Suppressor macrophage treated with lipopolysaccharide for 1 hour (primary cell): ENCODE measurements around the gene CYP2U1.

Source experiments
- DNase-seq, 3 donors: peaks; one replicate each; pipeline ENCODE4 v3.0.0-alpha.2; 2020 to 2022

Gene CYP2U1

DNA sequence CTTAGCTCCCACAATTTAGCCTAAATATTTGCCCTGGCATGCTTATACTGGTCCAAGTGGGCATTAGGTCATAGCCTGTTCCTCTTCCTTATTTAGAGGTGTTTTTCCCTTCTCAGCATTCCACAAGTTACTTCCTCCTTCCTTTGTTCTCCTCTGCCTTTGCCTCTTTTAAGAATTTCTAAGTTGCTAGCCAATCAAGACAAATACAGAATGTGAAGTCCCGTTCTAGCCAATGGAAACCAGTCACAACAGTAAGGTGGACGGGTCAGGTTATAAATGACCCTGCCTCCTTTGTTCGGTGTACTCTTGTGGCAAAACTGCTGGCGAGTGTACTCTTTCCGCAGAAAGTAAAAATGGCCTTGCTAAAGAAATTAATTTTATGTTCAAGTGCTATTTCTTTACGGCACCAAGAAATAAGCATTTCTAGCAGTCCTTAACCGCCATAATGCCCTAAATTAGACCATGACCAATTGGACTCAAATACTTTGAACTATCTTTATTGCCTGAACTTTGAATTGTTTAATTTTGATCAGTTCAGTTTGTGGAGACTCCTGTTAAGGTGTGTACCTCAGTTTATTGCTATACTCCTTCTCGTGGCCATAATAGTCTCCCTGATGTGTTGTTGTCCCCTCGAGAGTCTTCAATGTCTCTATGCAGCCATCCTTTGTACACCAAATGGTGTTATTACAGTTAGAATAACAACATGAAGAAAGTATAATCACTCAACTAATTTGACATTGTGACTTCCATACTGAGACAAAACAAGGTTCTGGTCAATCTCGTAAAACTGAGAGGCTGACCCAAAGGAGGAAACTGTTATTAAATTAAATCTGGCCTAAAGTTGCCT, 56.8 kb downstream of the CYP2U1 start:
- DNase-seq = peak; percentile 24 to 60 (median 58)

DNA sequence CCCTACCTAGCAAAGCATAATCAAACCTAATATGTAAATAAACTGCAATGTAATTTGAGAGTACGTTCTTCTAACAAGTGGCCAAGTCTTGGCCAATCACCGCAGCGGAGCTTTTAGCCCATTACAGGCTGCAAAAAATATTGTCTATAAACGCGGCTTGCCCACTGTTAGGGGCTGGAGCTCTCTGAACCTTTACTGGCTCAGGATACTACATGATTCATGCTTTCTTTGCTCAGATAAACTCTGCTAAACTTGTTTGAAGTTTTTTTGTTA, 57.4 kb downstream of the CYP2U1 start:
- DNase-seq = no peak

DNA sequence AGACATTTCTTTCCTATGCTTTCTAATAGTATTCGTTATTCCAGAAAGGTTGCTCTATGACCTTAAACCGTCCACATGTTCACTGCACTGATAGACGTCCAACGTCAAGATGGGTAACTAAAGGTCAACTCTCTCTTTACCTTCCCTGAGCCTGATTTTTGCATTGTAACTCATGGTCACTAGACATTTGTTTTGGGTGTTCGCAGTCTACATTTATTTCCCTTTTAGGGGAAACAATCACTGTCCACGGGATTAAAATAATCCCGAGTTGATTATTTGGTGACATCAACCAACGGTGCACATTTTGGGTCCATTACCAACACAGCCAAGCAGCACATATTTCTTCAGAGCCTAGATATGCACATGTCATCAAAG, 57.8 kb downstream of the CYP2U1 start:
- no peak for DNase-seq

DNA sequence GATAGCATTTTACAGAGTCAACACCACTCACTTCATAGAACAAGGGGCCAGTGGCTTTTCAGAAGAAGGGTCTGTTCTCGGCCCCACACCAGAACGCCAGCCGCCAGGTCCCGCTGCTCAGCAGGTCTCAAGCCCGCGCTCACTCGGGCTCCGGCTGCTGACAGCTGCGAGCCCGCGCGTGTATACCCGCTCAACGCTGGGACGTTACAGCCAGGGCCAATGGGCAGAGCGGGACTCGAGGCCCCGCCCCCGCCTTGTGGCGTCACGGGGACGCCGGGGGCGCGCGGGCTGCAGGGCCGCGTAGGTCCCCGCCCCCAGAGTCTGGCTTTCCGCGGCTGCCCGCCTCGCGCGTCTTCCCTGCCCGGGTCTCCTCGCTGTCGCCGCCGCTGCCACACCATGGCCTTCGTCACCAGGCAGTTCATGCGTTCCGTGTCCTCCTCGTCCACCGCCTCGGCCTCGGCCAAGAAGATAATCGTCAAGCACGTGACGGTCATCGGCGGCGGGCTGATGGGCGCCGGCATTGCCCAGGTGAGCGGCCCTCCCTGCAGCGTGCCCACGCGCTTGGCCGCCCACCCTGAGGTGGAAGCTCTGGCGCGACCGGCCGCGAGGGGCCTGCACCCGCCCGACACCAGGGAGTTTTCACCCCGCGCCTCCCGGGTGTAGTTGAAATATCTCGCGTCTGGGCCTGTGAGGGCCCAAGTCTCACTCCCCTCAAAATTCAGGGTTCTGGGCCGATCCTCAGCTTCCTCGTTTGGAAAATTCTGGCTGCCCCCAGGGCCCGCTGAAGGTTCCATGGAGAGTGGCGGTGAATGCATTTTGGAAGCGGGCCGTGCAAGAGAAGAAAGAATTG, 58.4 kb downstream of the CYP2U1 start, which contains the start of gene HADH:
Gene HADH, plus strand, starts transcription at position 353 of the 850 bp plus-strand sequence. Its CDS starts 44 bp downstream, at position 397.
- DNase-seq = peak; percentile 95 to 99 (median 97)

DNA sequence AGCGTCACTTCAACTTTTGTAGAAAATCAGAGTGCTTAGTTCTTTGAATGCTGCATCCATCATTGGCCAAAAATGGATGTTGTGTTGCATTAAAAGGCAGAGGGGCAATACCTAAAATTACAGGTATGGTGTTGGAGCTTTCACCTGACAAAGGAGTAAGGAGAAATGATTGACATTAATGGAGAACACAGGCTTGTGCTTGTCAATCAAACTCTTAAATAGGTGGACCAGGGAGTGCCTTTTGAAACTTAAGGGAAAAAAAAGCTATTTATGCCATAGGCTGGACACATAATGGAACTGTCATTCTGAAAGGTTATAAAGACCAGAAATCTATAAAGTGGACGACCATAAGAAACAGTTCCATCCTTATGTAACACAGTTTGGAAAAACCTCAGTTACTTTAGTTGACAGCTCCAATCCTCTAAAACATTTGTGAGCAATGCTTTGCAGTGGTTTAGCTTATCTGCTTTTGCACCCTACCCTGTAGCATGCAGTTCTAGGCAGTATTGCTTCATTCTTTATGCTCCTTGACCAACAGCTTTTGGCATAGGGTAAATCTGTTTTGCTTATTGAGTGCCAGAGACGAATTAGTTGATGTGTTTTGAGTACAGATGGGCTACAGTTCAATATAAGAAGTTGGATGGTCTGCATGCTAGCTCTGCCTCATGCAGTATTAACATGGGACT, 60.7 kb downstream of the CYP2U1 start:
- no peak for DNase-seq

DNA sequence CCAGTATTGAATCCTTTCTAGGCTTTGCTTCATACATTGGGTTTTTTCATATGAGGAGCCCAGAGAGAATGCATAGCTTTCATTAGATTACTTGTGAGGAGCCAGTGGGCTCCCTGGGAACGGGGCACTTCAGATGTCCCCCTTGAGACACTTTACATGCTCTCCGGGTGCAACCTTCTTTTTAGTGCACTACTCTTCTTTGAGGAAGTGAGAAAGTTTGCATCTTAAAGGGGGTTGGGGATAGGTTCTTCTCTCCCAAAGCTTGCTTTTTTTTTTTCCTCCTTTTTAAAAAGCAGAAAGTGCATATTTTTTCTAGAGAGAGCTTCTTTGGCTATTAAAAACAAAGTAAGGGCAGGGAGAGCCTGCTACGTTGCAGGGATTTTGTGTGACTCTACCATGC, 62.6 kb downstream of the CYP2U1 start:
- peak in 1 of 3 donors; percentile 28 for DNase-seq

DNA sequence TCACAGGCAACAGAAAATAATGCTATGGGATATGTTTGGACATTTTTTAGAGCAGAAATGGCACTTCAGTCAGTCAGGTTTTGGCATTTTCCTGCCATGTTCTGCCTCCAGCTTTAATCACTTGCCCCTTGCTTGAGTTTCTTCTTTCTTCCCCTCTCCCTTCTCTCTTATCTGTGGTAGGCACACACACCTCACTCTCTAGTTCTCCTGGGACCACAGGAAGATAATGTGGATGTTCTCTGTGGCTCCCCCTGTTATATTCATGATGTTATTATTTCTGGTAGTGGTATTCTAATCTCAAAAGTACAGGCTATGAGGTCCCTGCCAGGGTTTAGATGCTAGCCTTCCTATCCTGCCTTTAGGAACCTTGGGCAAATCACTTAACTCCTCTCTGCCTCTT, 63.5 kb downstream of the CYP2U1 start:
- DNase-seq = no peak

DNA sequence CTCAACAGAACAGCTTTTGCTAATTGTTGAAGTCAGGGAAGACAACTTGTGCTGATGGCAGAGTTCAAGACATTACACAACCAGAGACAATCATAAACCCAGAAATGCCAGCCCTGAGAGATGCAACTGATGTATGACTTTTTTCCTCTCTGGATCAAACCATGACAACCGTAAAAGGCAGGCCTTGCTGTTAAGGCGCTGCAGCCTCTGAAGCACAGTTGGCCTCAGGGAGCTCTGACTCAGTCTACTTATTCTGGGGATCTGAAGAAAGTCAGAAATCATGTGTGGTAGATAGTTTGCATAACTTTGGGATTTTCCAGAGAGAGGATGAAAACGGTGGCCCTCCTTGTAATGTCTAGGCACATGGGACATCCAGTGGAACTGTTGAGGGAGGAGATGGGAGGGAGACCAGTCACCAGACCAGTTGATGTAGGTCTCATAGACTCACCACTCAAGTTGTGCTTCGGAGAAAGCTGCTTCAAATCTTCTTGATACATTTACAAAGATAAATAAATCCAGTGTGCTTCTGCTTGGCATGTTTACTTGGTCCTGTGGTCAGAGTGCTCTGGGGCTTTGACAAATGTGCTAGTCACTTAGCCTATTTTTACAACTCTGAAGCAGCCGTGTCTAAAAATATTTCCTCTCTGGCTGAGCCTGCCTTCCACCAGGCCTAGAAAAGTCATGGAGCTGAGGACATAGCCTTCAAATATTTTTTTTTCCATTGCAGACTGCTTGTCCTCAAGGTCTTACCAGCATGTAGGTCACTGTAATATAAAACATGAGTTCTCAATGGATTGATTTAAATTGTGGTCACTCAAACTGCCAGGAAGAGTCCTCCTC, 65.8 kb downstream of the CYP2U1 start:
- DNase-seq = peak in 1 of 3 donors; percentile 22

DNA sequence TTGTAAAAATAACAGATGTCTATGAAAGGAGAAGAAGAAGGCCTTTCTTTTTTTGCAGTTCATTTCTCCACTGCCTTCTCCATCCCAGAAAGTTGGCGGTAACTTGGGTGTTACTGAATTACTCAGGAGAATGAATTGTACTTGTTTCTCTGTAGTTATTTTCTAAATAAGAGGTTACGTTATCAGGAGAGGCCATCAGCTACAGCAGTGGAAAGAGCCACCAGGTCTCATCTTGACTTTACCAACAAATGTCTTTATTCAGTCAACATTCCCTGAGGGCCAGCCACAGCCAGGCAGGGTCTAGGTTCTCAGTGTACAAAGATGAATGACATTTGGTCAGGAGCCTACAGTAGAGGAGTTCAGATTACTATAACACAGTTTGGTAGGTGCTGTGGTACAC, 66.4 kb downstream of the CYP2U1 start:
- no peak for DNase-seq

DNA sequence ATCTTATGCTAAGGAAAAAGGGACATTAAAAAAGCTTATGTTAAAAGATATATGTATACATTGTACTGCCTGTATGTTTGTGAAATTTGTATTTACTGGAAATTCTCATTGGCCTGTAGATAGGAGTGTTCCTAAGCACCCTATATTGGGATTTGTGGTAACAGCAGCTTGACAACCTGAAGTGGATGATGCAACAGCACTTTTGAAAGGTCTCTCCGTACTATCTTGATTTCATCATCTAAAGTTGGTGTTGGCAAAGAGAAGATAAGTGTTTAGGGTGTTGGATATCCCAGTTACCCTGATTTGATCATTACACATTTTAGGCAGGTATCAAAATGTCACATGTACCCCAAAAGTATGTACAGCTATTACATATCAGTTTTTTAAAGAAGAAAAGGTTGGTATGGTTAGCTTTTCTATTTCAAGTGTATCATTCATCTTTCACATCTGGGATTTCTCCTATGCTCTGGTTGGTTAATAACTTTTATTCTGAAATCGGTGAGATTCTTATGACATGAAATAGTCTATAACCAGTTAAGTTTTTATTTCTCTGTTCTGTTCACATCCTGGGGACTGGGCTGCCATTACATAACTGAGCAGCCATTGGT, 68.7 kb downstream of the CYP2U1 start:
- no peak for DNase-seq

DNA sequence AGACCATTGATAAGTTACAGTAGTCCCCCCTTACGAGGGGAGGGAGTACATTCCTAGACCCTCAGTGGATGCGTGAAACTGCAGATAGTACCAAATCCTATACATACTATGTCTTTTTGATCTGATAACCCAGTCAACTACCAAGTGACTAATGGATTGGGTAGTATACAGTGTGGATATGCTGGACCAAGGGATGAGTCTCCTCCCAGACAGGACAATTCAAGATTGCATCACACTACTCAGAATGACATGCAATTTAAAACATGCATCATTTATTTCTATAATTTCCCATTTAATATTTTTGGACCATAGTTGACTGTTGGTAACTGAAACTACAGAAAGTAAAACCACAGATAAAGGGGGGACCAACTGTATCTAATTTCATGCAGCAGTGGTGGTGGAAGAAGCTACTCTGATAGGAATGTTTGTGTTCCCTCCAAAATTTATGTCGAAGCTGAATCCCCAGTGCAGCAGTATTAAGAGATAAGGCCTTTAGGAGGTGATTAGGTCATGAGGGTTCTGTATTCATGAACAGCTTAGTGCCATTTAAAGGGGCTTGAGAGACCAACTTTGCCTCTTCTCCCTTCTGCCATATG, 70.3 kb downstream of the CYP2U1 start:
- peak in 1 of 3 donors; percentile 22 for DNase-seq
